ENCODE measurements around the gene MTG1.
"Not testable (repeated sequence)": the region's sequence is repeated elsewhere in the genome, so short reads cannot be mapped to it uniquely, and the experiment has no call there.

MTG1 gene

DNA sequence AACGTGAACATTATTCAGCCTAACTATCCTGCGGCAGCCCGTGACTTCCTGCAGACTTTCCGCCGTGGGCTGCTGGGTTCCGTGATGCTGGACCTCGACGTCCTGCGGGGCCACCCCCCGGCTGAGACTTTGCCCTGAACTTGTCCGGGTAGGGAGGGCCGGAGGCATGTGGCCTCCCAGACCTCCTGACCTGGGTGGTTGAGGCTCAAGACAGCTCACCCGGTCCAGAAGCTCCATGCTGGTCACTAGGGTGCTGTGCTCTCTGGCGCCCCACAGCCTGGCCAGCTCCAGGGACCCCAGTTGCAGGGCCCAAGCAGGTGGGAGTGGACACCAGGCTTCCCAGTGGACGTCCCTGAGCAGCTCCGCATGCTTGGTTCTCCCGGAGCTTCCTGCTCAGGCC lies 26.1 kb downstream of the MTG1 start:
- TF ChIP-seq, protein P1, sequence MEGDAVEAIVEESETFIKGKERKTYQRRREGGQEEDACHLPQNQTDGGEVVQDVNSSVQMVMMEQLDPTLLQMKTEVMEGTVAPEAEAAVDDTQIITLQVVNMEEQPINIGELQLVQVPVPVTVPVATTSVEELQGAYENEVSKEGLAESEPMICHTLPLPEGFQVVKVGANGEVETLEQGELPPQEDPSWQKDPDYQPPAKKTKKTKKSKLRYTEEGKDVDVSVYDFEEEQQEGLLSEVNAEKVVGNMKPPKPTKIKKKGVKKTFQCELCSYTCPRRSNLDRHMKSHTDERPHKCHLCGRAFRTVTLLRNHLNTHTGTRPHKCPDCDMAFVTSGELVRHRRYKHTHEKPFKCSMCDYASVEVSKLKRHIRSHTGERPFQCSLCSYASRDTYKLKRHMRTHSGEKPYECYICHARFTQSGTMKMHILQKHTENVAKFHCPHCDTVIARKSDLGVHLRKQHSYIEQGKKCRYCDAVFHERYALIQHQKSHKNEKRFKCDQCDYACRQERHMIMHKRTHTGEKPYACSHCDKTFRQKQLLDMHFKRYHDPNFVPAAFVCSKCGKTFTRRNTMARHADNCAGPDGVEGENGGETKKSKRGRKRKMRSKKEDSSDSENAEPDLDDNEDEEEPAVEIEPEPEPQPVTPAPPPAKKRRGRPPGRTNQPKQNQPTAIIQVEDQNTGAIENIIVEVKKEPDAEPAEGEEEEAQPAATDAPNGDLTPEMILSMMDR (IDR thresholded peaks at IDR 0.05; ENCODE audit: low read depth, low read length): no peak

DNA sequence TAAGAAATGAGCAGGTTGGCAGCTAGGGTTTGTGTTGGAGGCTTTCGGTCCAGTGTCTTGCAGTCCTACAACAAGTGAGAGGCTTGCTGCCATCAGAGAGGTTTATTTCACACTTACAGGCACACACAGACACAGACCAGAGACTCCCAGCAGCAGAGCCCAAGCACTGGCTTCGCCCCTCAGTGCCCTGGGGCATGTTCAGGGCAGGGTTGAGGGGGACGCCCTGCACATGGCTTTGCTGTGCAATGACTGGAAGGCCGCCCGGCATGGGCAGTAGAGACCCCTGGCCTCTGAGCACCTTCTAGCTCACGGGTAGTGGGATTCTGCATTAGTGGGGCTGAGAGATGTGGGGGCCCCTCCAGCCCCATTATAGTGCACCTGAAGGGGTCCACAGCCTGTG lies 26.6 kb downstream of the MTG1 start:
- TF ChIP-seq, protein P1 (IDR thresholded peaks at IDR 0.05; ENCODE audit: low read depth, low read length): no peak
- DNase-seq (ENCODE audit: low read depth, low spot score): no peak
- in situ Hi-C loops (cut with HindIII; ENCODE audit: low sequenced_read_pairs): no loop called here
- H3K4me3 ChIP-seq (ENCODE audit: low read depth, low read length): no peak overlapping the region

More for the DNA sequence above, 26.1 kb downstream of the MTG1 start:
- no peak for DNase-seq (ENCODE audit: low read depth, low spot score)
- H3K4me3 ChIP-seq (ENCODE audit: low read depth, low read length): no peak overlapping the region
- in situ Hi-C loops (cut with HindIII; ENCODE audit: low sequenced_read_pairs): no loop called here

DNA sequence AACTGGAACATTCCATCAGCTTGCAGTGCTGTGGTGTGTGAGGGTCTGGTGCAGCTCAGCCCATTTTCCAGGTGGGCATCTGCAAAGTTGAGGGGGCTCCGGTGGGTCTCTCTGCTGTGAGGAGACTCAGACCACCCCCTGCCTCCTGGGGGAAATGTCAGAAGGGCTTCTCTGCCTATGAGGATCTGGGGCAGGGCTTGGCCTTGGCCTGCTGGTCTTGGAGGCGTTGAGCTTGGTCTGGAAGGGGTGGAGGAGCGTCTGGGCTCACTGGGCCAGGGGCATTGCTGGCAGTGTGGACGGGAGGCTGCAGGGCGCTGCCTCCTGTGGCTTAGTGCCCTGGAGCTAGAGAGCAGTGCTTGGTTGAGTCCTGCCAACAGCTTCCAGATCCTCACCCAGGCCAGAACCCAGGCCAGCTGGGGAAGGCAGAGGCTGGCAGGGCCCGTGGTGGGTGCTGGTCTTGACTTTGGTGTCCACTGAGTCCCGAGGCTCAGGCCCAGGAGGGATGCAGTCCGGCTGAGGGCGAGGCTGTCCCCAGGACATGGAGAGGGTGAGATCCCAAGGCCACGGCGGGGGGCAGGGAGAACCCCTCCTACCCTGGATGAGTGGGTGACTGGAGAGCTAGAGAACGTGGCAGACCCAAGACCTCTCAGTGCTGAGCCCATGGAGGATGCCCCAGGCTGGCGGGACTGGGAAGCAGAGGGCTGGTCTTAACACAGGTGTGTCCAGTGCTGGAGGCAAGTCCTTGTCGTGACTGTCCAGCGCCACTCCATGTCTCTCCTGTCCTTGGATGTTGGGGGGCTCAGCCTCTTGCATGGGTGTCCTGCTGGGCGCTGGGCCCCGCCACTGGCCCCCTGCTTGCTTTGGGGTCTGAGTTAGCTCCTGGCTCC lies 27.6 kb downstream of the MTG1 start:
- TF ChIP-seq, protein P1 (IDR thresholded peaks at IDR 0.05; ENCODE audit: low read depth, low read length): no peak
- no peak overlapping the region for H3K4me3 ChIP-seq (ENCODE audit: low read depth, low read length)
- in situ Hi-C loops (cut with HindIII; ENCODE audit: low sequenced_read_pairs): no loop called here
- DNase-seq (ENCODE audit: low read depth, low spot score): no peak

DNA sequence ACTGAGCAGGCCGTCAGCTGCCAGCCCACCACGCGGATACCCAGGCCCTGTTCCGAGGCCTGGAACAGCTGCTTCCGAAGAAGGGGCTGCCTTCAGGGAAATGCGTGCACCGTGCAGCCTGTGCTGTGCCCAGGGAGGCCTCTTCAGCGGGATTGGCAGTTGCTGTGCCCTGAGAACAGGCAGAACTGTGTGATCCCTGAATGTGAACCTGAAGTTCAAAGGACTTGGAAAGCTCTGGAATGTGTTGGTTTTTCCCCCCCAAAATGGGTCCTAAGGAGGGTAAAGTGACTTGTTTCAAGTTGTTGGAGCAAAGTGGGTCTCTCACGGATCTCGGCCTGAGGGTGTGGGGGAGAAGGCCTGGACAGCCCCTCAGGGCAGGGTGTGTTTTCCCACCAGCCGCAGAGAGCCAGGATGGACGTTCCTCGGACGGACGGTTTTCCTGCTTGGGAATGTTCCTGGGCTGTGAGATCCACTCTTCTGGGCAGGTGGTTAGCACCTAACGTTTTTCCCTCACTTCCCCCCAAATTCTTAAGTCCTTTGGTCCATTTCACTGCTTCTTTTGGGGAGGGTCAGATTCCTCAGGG lies 28.4 kb downstream of the MTG1 start:
- no peak for DNase-seq (ENCODE audit: low read depth, low spot score)
- no peak overlapping the region for H3K4me3 ChIP-seq (ENCODE audit: low read depth, low read length)
- TF ChIP-seq, protein P1 (IDR thresholded peaks at IDR 0.05; ENCODE audit: low read depth, low read length): no peak
- in situ Hi-C loops (cut with HindIII; ENCODE audit: low sequenced_read_pairs): no loop called here

DNA sequence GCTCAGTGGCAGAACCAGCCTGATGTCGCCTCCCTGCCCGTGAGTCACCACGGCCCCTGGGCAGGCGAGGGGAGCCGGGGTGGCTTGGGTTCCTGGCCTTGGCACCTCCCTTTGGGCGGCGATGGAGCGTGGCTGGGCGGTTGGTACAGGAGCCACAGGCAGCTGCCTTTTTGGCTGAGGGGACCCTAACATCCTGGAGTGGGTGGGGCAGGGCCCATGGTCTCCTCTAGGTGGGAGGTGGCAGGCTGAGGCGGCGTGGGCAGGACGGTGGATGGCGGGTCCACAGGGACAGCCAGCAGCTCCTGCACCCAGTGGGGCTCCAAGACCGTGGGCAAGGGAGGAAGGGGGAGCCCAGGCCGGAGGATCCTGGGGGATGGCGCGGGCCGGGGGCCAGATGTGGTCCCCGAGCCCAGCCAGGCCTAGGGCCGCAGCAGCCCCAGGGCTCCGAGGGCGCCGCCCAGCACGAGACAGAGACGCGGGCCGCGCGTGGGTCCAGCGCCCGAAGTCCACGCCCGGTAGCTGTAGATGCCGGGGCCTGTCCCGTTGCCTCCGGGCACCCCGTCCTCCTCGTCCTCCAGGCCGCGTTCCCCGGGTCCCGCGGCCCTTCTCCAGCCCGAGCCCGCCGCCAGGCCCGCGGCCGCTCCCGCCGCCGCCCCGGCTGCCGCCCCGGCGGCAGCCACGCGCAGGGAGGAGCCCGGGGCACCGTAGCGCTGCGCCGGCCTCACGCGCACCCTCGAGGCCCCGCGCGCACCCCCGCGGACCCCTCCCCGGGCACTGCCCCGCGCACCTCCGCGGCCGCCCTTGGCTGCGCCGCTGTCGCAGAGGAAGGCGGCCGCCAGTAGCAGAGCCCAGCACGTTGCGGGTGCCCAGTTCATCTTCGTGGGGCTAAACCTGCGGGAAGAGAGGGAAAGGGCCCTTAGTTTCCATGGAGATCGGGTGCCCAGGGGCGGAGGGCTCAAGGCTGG lies 29.1 kb downstream of the MTG1 start:
- in situ Hi-C loops (cut with HindIII; ENCODE audit: low sequenced_read_pairs): no loop called here
- TF ChIP-seq, protein P1 (IDR thresholded peaks at IDR 0.05; ENCODE audit: low read depth, low read length): no peak
- H3K4me3 ChIP-seq (ENCODE audit: low read depth, low read length): no peak overlapping the region
- DNase-seq (ENCODE audit: low read depth, low spot score): no peak

DNA sequence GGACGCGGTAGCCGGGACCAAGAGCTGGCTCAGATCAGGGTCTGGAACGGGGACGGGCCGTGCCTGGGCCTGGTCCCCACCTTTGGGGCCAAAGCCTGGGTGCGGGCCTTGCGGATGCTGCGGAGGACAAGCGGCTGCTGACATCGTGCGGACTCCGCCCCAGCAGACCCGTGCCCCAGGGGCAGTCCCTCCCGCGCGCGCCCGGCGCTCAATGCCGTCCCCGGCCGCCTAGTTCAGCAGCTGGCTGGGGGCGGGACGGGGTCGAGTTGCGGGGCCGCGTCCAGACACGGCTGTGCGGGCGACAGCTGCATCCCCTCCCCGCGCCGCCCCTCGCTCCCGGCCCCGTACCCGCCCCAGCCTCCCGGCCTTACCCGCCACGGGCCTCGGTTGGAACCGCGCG lies 30.1 kb downstream of the MTG1 start:
- DNase-seq (ENCODE audit: low read depth, low spot score); in situ Hi-C loops (cut with HindIII; ENCODE audit: low sequenced_read_pairs); H3K4me3 ChIP-seq (ENCODE audit: low read depth, low read length): not testable (repeated sequence)

DNA sequence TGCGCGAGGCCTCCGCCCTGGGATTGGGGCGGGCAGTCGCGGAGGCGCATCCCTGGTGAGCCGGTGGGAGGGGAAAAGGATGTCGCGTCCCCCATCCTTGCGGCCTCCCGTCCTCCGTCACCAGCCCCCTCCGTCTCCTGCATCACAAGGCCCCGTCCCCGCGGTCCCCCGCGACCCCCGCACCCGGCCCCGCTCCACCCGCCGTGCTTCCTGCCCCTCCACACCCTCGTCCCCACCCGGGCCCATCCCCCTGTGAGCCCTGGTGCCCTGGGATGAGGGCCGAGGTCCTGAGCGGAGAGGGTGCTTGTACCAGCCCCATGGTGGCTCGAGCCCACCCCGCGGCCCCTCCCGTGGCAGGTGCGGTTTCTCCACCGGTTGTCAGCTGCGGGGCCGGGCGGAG lies 30.6 kb downstream of the MTG1 start, which contains the start of gene SPRN:
Gene SPRN, minus strand, starts transcription at position 25 of the 400 bp plus-strand sequence. CDS start 944 bp downstream, outside the sequence.
- DNase-seq (ENCODE audit: low read depth, low spot score); in situ Hi-C loops (cut with HindIII; ENCODE audit: low sequenced_read_pairs); H3K4me3 ChIP-seq (ENCODE audit: low read depth, low read length): not testable (repeated sequence)

DNA sequence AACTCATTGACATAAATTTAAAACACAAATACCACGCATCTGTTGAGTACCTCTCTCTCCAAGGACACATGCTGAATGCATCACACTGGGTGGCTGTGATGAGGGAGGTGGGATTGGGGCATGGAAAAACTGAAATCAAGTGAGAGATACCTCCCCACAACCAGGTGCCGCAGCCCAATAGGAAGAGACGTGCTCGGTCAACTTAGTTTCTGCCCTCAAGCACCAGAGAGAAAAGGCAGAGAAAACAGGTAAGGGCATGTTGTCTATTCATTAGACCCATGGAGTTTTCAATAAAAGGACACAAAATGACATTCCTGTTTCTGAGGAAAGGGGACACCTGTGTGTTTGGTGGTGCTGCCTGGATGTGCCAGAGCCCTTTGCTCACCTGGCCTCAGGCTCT lies 35.6 kb downstream of the MTG1 start:
- DNase-seq (ENCODE audit: low read depth, low spot score); H3K4me3 ChIP-seq (ENCODE audit: low read depth, low read length); in situ Hi-C loops (cut with HindIII; ENCODE audit: low sequenced_read_pairs): not testable (repeated sequence)

DNA sequence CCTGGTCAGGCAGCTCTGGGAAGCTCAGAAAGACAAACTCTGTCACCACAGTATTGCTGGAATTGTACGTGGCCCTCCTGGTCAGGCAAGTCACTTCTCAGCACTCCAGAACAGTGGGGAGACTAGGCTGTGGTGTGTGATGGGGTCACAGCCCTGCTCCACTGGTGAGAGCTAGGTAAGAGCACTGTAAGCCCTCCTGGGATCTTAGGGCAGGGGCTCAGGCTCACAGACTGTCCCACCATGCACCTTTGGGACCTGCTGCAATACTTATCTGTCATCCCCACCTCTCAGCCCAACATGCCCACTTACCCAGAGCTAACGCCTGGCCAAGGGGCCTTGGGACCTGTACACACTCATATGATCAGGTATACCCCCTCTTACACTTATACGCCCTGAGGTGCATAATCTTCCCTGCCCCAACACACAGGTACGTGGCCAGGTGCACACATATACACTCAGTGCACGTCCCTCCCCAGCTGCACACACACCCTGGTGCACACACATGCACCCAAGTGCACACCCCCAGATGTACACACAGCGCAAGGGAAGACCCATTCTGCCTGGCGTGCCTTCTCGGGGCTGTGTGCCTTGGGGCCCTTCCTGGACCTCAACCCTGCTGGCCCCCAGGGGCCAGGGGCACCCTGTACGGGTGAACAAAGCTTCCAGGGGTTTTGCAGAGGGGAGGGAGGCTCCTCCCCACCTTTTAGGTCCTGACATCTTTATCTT lies 38.1 kb downstream of the MTG1 start:
- in situ Hi-C loops (cut with HindIII; ENCODE audit: low sequenced_read_pairs); H3K4me3 ChIP-seq (ENCODE audit: low read depth, low read length); DNase-seq (ENCODE audit: low read depth, low spot score): not testable (repeated sequence)

DNA sequence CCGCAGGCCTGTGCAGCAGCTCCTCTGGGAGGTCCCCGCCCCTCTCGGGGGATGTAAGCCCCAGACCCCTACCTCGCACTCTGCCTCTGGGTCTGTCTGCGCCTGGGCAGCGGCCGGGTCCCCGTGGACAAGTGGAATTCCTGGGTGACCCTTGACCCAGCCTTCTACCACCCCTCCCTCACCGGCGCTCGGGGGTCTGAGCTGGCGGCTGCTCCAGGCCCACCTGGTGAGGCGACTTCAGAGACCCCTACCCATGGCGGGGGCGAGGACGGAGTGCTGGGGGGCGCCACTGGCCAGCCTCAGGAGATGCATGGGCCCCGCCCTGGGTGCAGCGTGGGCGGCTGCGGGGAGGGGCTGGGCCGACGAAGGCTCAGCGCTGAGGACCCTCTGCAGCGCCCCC lies 38.8 kb downstream of the MTG1 start:
- DNase-seq (ENCODE audit: low read depth, low spot score); H3K4me3 ChIP-seq (ENCODE audit: low read depth, low read length); in situ Hi-C loops (cut with HindIII; ENCODE audit: low sequenced_read_pairs): not testable (repeated sequence)
